ENCODE measurements around the gene KCNMA1. TPM values are rescaled to one million over a fixed set of nuclear protein-coding genes. Genes with fewer than 3 reads are reported as not detected.
A peak's percentile ranks its signal among the peaks of the same experiment; 100 is the strongest.
"Not testable (repeated sequence)": the region's sequence is repeated elsewhere in the genome, so short reads cannot be mapped to it uniquely, and the experiment has no call there.

Gene KCNMA1
- total RNA-seq, 1 experiment from 2014 or later, result 31.3 TPM

DNA sequence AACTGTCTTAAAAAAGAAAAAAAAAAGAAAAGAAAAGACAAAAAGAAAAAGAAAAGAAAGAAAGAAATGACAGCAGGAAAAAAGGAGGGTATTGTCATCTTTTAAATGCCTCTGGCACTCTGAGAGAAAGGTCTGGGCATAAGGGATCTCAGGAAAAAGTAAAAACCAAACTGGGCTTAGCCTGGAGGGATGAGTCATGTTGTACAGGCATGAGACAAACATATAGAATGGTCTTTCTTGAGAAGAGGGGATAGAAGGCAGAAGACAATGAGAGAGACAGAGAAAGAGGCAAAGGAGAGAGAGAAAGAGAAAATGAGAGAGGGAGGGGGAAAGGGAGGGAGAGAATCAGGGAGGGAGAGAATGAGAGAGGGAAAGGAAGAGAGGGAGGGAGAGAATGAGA lies 32.3 kb upstream of the KCNMA1 start:
- Histone ChIP-seq H3K27ac (ENCODE audit: low read length) (no peak overlapping the region), H3K9ac (ENCODE audit: low read length) (no peak overlapping the region), H3K4me3 (ENCODE audit: low read length) (no peak overlapping the region), H3K4me2 (ENCODE audit: low read depth, low read length, poor library complexity, severe bottlenecking) (no peak overlapping the region), H3K36me3 (ENCODE audit: insufficient read depth, low read length) (no peaks in the 10 kb centered on the region), H2AFZ (ENCODE audit: low read length) (no peak overlapping the region), H3K9me3 (ENCODE audit: low read length) (no peaks in the 10 kb centered on the region), H3K9me2 (replicated peaks; ENCODE audit: insufficient read depth, low read length) (no peaks in the 10 kb centered on the region), H4K20me1 (ENCODE audit: insufficient read depth, low read depth, low read length) (no peaks in the 10 kb centered on the region), H3K4me1 (ENCODE audit: low read length) (peaks cover 17% of the 10 kb centered on the region), H3K79me2 (ENCODE audit: low read length) (no peaks in the 10 kb centered on the region), H3K27me3 (ENCODE audit: low read length) (0 out of 2 replicates have a peak, but pooled peaks cover 3% of the 10 kb centered on the region)
- DNase-seq, result no peak

DNA sequence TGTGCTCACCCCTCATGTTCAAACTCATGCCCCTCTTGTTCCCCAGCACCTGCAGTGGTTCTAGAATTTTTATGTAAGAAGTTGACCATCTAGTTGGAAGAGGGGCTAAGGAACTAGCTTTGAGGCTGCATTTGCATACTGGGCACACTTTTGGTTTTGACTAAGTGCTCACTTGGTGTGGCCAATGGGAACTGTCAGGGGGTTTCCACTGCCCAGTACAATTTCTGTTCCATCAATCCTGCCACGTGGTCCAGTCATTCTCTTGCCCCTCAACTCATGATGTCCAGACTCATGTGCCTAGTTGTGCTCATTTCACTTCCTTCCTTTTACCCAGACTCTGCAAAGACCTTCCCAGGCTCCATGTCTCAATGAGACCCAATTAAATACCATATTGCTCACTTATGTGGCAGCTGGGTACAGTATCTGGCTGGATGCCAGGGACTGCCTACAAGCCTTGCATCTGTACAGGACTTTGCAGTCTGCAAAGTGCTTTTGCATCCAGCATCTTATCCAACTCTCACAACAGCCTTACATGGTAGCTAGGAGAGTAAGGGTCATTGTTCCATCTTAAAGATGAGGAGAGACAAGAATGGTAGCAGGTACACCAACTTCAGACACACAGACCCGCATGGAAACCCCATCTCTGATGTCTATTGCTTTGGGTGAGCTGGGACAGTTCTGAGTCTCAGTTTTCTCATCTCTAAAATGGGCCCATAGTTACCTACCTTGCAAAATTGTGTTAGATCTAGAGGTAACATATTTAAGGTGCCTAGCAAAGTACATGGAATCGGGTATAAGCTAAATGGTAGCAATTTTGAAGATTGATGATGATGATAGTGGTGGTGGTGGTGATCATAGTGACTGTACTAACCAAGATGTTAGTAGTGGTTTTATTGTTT lies 30.1 kb upstream of the KCNMA1 start:
- Histone ChIP-seq H3K4me1 (ENCODE audit: low read length) (peaks cover 37% of the 10 kb centered on the region), H3K9me2 (replicated peaks; ENCODE audit: insufficient read depth, low read length) (no peaks in the 10 kb centered on the region), H3K27ac (ENCODE audit: low read length) (no peak overlapping the region), H3K27me3 (ENCODE audit: low read length) (0 out of 2 replicates have a peak, but pooled peaks cover 3% of the 10 kb centered on the region), H3K79me2 (ENCODE audit: low read length) (no peaks in the 10 kb centered on the region), H3K9ac (ENCODE audit: low read length) (no peak overlapping the region), H3K4me3 (ENCODE audit: low read length) (no peak overlapping the region; the same call in 1 of the 2 replicates), H3K36me3 (ENCODE audit: insufficient read depth, low read length) (no peaks in the 10 kb centered on the region), H2AFZ (ENCODE audit: low read length) (no peak overlapping the region), H3K4me2 (ENCODE audit: low read depth, low read length, poor library complexity, severe bottlenecking) (peak overlapping the region; percentile 35), H4K20me1 (ENCODE audit: insufficient read depth, low read depth, low read length) (no peaks in the 10 kb centered on the region), H3K9me3 (ENCODE audit: low read length) (no peaks in the 10 kb centered on the region)
- DNase-seq, result peak; percentile 63

DNA sequence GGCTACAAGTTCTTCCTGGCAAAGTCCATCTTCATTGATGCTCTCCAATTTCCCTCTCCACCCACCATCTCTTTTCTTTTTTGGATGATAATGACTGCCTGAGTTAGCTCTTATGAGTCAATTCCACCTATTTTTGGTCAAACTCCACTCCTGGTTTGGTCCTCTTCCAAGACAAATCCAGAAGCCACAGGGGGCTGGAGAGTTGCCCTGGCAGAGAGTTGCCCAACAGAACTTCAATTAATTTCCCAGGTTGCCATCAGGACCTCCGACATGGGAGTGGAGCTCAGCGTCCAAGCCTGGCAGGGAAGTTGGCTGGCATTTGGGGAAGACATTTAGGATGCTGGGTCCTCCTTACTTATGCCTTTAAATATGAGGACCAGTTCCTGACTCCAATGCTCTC lies 29.2 kb upstream of the KCNMA1 start:
- Histone ChIP-seq H3K4me2 (ENCODE audit: low read depth, low read length, poor library complexity, severe bottlenecking) (peak overlapping the region; percentile 35), H3K9me3 (ENCODE audit: low read length) (no peaks in the 10 kb centered on the region), H4K20me1 (ENCODE audit: insufficient read depth, low read depth, low read length) (no peaks in the 10 kb centered on the region), H3K27me3 (ENCODE audit: low read length) (0 out of 2 replicates have a peak, but pooled peaks cover 3% of the 10 kb centered on the region), H3K79me2 (ENCODE audit: low read length) (no peaks in the 10 kb centered on the region), H3K27ac (ENCODE audit: low read length) (no peak overlapping the region), H2AFZ (ENCODE audit: low read length) (no peak overlapping the region), H3K4me3 (ENCODE audit: low read length) (no peak overlapping the region), H3K36me3 (ENCODE audit: insufficient read depth, low read length) (no peaks in the 10 kb centered on the region), H3K9me2 (replicated peaks; ENCODE audit: insufficient read depth, low read length) (no peaks in the 10 kb centered on the region), H3K9ac (ENCODE audit: low read length) (no peak overlapping the region), H3K4me1 (ENCODE audit: low read length) (peaks cover 45% of the 10 kb centered on the region)
- DNase-seq, result no peak

DNA sequence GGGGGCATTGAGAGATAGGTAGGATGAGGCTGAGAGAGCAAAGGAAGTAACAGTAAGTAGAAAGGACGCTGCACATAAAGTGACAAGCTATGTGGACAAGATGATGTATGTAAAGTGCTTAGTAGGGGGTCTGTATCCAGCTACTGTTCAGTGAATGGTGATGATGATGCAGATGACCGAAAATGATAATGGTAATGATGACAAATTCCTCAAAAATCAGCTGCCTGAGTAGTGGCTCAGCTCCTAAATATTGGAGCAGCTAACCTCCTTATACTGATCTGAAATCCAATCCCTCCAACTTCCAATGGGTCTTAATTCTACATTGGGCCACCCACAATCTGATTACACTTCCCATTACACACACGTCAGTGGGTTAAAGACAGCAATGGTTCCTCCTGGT lies 27.1 kb upstream of the KCNMA1 start:
- Histone ChIP-seq H3K4me1 (ENCODE audit: low read length) (peaks cover 62% of the 10 kb centered on the region), H3K4me2 (ENCODE audit: low read depth, low read length, poor library complexity, severe bottlenecking) (no peak overlapping the region), H3K27me3 (ENCODE audit: low read length) (0 out of 2 replicates have a peak, but pooled peaks cover 3% of the 10 kb centered on the region), H4K20me1 (ENCODE audit: insufficient read depth, low read depth, low read length) (no peaks in the 10 kb centered on the region), H3K27ac (ENCODE audit: low read length) (no peak overlapping the region), H3K9me3 (ENCODE audit: low read length) (no peaks in the 10 kb centered on the region; the same call in 1 of the 2 replicates), H3K79me2 (ENCODE audit: low read length) (no peaks in the 10 kb centered on the region), H3K9ac (ENCODE audit: low read length) (no peak overlapping the region), H3K36me3 (ENCODE audit: insufficient read depth, low read length) (no peaks in the 10 kb centered on the region; the same call in 1 of the 2 replicates), H3K4me3 (ENCODE audit: low read length) (no peak overlapping the region), H3K9me2 (replicated peaks; ENCODE audit: insufficient read depth, low read length) (no peaks in the 10 kb centered on the region), H2AFZ (ENCODE audit: low read length) (no peak overlapping the region)
- no peak for DNase-seq

DNA sequence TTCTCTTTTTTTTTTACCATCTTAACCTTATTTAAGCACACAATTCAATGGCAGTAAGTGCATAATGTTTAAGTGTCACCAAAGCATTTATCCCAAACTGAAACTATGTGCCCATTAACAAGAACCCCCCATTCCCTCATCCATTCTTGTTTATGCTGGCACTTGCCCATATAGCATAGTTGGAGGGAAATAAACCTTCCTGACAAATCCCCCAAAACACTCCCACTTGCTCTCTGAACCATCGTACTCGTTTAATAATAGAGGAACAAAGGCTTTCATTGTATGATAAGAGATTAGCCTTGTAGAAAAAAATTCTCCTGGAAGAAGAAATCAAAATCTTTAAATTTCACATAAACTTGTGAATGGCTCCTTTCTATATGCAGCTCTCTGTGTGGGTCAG lies 26.4 kb upstream of the KCNMA1 start:
- Histone ChIP-seq H3K4me3 (ENCODE audit: low read length) (no peak overlapping the region), H3K27ac (ENCODE audit: low read length) (no peak overlapping the region), H3K27me3 (ENCODE audit: low read length) (peaks cover 3% of the 10 kb centered on the region; the same call in 1 of the 2 replicates), H3K36me3 (ENCODE audit: insufficient read depth, low read length) (no peaks in the 10 kb centered on the region; the same call in 1 of the 2 replicates), H2AFZ (ENCODE audit: low read length) (no peak overlapping the region), H3K9ac (ENCODE audit: low read length) (no peak overlapping the region), H3K79me2 (ENCODE audit: low read length) (no peaks in the 10 kb centered on the region), H4K20me1 (ENCODE audit: insufficient read depth, low read depth, low read length) (no peaks in the 10 kb centered on the region), H3K4me1 (ENCODE audit: low read length) (peaks cover 67% of the 10 kb centered on the region), H3K9me3 (ENCODE audit: low read length) (peaks cover 3% of the 10 kb centered on the region; the same call in 1 of the 2 replicates), H3K4me2 (ENCODE audit: low read depth, low read length, poor library complexity, severe bottlenecking) (peak overlapping the region; percentile 83), H3K9me2 (replicated peaks; ENCODE audit: insufficient read depth, low read length) (no peaks in the 10 kb centered on the region)
- DNase-seq, result no peak

DNA sequence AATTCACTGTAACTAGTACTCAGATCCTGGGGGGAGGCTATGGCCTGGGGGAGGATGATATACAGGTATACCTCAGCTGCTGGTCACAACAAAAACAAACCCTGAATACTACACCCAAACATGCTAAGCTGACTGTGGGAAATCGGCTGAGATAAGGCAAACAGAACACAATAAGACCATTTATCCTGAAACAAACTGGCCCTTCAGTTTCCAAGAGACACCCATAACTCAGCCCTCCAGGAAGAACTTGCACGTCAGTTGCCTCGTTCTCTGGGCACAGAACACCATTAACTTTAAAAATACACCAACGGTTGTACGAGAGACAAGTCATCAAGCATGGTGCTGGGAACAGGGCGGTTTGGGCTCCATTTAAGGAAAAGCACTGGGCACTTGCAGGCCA lies 24.1 kb upstream of the KCNMA1 start:
- H3K9me3 ChIP-seq (ENCODE audit: low read length), result peaks cover 7% of the 10 kb centered on the region; the same call in 1 of the 2 replicates
- H3K4me3 ChIP-seq (ENCODE audit: low read length), result peak overlapping the region; percentile 66
- no peak for DNase-seq
- H3K27me3 ChIP-seq (ENCODE audit: low read length), result no peaks in the 10 kb centered on the region; the same call in 1 of the 2 replicates
- H3K4me1 ChIP-seq (ENCODE audit: low read length), result peaks cover 53% of the 10 kb centered on the region
- no peaks in the 10 kb centered on the region for H3K9me2 ChIP-seq (replicated peaks; ENCODE audit: insufficient read depth, low read length)
- H3K79me2 ChIP-seq (ENCODE audit: low read length), result no peaks in the 10 kb centered on the region
- no peaks in the 10 kb centered on the region for H4K20me1 ChIP-seq (ENCODE audit: insufficient read depth, low read depth, low read length)
- peak overlapping the region; percentile 60 for H3K27ac ChIP-seq (ENCODE audit: low read length)
- peak overlapping the region; percentile 62 for H2AFZ ChIP-seq (ENCODE audit: low read length)
- peak overlapping the region; percentile 51 for H3K9ac ChIP-seq (ENCODE audit: low read length)
- H3K4me2 ChIP-seq (ENCODE audit: low read depth, low read length, poor library complexity, severe bottlenecking), result peak overlapping the region; percentile 83
- no peaks in the 10 kb centered on the region; the same call in 1 of the 2 replicates for H3K36me3 ChIP-seq (ENCODE audit: insufficient read depth, low read length)

DNA sequence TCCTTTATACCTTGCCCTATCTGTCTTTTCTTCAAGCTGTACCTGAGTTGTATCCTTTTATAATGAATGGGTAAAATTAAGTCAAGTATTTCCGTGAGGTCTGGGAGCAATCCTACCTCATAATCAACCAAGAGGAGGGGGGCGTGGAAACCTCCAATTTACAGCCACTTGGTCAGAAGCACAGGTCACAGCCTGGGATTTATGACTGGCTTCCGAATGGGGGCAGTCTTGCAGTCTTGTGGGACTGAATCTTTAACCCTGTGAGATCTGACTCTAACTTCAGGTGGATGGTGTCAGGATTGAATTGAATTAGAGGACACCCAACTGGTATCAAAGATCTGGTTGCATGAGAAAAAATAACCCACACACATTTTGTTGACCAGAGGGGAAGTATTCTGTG lies 23.5 kb upstream of the KCNMA1 start:
- H3K4me1 ChIP-seq (ENCODE audit: low read length), result peaks cover 49% of the 10 kb centered on the region
- no peaks in the 10 kb centered on the region for H4K20me1 ChIP-seq (ENCODE audit: insufficient read depth, low read depth, low read length)
- no peaks in the 10 kb centered on the region; the same call in 1 of the 2 replicates for H3K36me3 ChIP-seq (ENCODE audit: insufficient read depth, low read length)
- H3K4me2 ChIP-seq (ENCODE audit: low read depth, low read length, poor library complexity, severe bottlenecking), result peak overlapping the region; percentile 83
- H3K27me3 ChIP-seq (ENCODE audit: low read length), result no peaks in the 10 kb centered on the region; the same call in 1 of the 2 replicates
- peak overlapping the region; percentile 66; the same call in 1 of the 2 replicates for H3K4me3 ChIP-seq (ENCODE audit: low read length)
- H3K9me3 ChIP-seq (ENCODE audit: low read length), result peaks cover 7% of the 10 kb centered on the region; the same call in 1 of the 2 replicates
- H3K9me2 ChIP-seq (replicated peaks; ENCODE audit: insufficient read depth, low read length), result no peaks in the 10 kb centered on the region
- H2AFZ ChIP-seq (ENCODE audit: low read length), result no peak overlapping the region
- peak overlapping the region; percentile 60; the same call in 1 of the 2 replicates for H3K27ac ChIP-seq (ENCODE audit: low read length)
- 0 out of 2 replicates have a peak overlapping the region, but pooled peaks have one; percentile 51 for H3K9ac ChIP-seq (ENCODE audit: low read length)
- peak; percentile 74 for DNase-seq
- no peaks in the 10 kb centered on the region for H3K79me2 ChIP-seq (ENCODE audit: low read length)

DNA sequence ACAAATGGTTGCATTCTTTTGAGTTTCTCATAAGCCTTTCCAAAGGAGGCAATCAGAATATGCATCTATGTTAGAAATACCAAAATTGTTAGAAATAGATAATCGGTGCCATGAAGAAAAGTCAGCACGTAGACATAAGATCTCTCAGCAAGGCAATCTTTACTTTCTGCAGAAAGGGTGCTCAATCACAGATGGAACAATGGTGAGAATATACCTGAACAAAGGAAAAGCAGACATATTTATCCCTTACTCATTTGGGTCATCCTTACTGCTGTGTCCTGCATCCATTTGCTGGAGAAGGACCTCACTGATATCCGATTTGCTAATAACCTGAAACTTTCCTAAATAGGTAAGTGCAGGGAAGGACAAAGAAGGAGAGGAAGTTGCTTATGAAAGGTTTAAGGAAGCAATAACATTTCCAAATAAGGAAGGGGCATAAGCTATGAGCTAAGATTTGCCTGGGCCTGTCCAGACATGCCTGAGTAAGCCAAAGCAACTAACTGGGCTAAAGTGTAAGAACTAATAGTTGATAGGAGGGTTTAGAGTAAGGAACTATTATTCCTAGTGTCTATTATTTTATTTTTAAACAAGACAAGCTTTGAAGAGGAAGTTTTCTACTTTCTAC lies 21.6 kb upstream of the KCNMA1 start:
- H3K4me2 ChIP-seq (ENCODE audit: low read depth, low read length, poor library complexity, severe bottlenecking); H3K4me3 ChIP-seq (ENCODE audit: low read length); H3K9me2 ChIP-seq (replicated peaks; ENCODE audit: insufficient read depth, low read length); H3K9me3 ChIP-seq (ENCODE audit: low read length); H3K27me3 ChIP-seq (ENCODE audit: low read length); DNase-seq; H3K27ac ChIP-seq (ENCODE audit: low read length); H3K79me2 ChIP-seq (ENCODE audit: low read length); H4K20me1 ChIP-seq (ENCODE audit: insufficient read depth, low read depth, low read length); H3K36me3 ChIP-seq (ENCODE audit: insufficient read depth, low read length); H2AFZ ChIP-seq (ENCODE audit: low read length); H3K9ac ChIP-seq (ENCODE audit: low read length): not testable (repeated sequence)
- peaks cover 45% of the 10 kb centered on the region for H3K4me1 ChIP-seq (ENCODE audit: low read length)
